A549 (cell line): ENCODE results near the gene NME3. TPM values are rescaled to one million over a fixed set of nuclear protein-coding genes. Genes with fewer than 3 reads are reported as not detected.

ENCODE experiments used
- ATAC-seq, 2 experiments: fragments of 200-7000 bp in 1 of 2; fragments of >200 bp in 1 of 2; cut with Nextera tagmentation in 1 of 2; cut with Tn5 transposase in 1 of 2; 3 replicates each; pipeline versions ENCODE4 v1.8.0 to v1.9.1; 2018 to 2020; ENCODE audit warnings: mild to moderate bottlenecking in 1 of 2, moderate library complexity in 1 of 2
- CTCF ChIA-PET: fragments of 300-600 bp; sonication (Branson Sonifier 250); formaldehyde crosslinking; extraction: SDS; loops from one replicate; lab custom pipeline; 2021; ENCODE audit warnings: antibody characterized with exemption, inconsistent platforms; lab: Yijun Ruan, JAX
- POLR2A ChIA-PET: fragments of 350-600 bp; formaldehyde crosslinking; extraction: SDS; loops from one replicate; lab custom pipeline; 2021; ENCODE audit warnings: antibody characterized with exemption, inconsistent platforms; lab: Yijun Ruan, JAX
- DNase-seq, 2 experiments: peaks; one replicate each; pipeline versions ENCODE4 v3.0.0 to v3.0.0-alpha.2; 2011 to 2016; ENCODE audit warnings: low read depth in 1 of 2, low spot score in 1 of 2
- FAIRE-seq: peaks from 2 replicates; lab custom pipeline; 2011; peaks lifted over from hg19 to GRCh38; lab: Jason Lieb, UNC
- H3K27ac ChIP-seq, 2 experiments: fragments of >200 bp; sonication (Bioruptor Twin); formaldehyde crosslinking; 3 replicates each; pipeline ENCODE4 v1.5.1; 2016 to 2017
- H3K4me1 ChIP-seq: fragments of >200 bp; sonication (Bioruptor Twin); formaldehyde crosslinking; 3 replicates; pipeline ENCODE4 v1.6.1; 2016
- H3K4me2 ChIP-seq: fragments of >200 bp; sonication (Bioruptor Twin); formaldehyde crosslinking; 3 replicates; pipeline ENCODE4 v1.6.1; 2016
- H3K4me3 ChIP-seq: fragments of >200 bp; sonication (Bioruptor Twin); formaldehyde crosslinking; 3 replicates; pipeline ENCODE4 v1.5.1; 2016
- H3K9me3 ChIP-seq: fragments of >200 bp; sonication (Bioruptor Twin); formaldehyde crosslinking; 3 replicates; pipeline ENCODE4 v1.6.1; 2016
- BHLHE40 ChIP-seq: IDR thresholded peaks from 2 replicates; pipeline ENCODE4 v1.6.1; 2012; ENCODE audit warnings: low read depth, low read length, inconsistent platforms
- CBX2 ChIP-seq: fragments of 200-600 bp; sonication (generic); IDR thresholded peaks from 2 replicates; pipeline ENCODE4 v1.6.1; 2016; ENCODE audit warnings: low read depth, mild to moderate bottlenecking, borderline replicate concordance
- CHD4 ChIP-seq: fragments of 200-600 bp; sonication (generic); IDR thresholded peaks from 2 replicates; pipeline ENCODE4 v1.6.1; 2016; ENCODE audit warnings: antibody characterized with exemption, mild to moderate bottlenecking, borderline replicate concordance
- EHMT2 ChIP-seq: fragments of 200-600 bp; sonication (generic); IDR thresholded peaks from 2 replicates; pipeline ENCODE4 v1.6.1; 2016; ENCODE audit warnings: antibody characterized with exemption, low read depth, mild to moderate bottlenecking, moderate library complexity
- ESRRA ChIP-seq: fragments of 150-350 bp; IDR thresholded peaks from 2 replicates; pipeline ENCODE4 v1.6.1; 2014; ENCODE audit warnings: mild to moderate bottlenecking, low read length, borderline replicate concordance
- FOSL2 ChIP-seq, 2 experiments: fragments of 450-650 bp in 1 of 2; fragments of >200 bp in 1 of 2; sonication (Bioruptor Twin) in 1 of 2; formaldehyde crosslinking; IDR thresholded peaks; 2 replicates each; pipeline versions ENCODE4 v1.5.0 to v1.6.1; 2016 to 2020; ENCODE audit warnings: mild to moderate bottlenecking in 1 of 2, moderate library complexity in 1 of 2
- GATA3 ChIP-seq: IDR thresholded peaks from 2 replicates; pipeline ENCODE4 v1.6.1; 2012; ENCODE audit warnings: borderline replicate concordance
- HDAC2 ChIP-seq: fragments of 200-600 bp; sonication (generic); IDR thresholded peaks from 2 replicates; pipeline ENCODE4 v1.6.1; 2016
- HOXB5 ChIP-seq: fragments of 250-450 bp; sonication (Bioruptor Pico); IDR thresholded peaks from 2 replicates; pipeline ENCODE4 v1.5.0; 2020; ENCODE audit warnings: mild to moderate bottlenecking, moderate library complexity
- JUN ChIP-seq, 2 experiments: fragments of >200 bp; sonication (Bioruptor Twin); formaldehyde crosslinking; IDR thresholded peaks; 2 replicates in 1 of 2; 3 replicates in 1 of 2; pipeline ENCODE4 v1.6.1; 2016 to 2017
- KDM5A ChIP-seq: fragments of 200-600 bp; sonication (generic); IDR thresholded peaks from 2 replicates; pipeline ENCODE4 v1.6.1; 2016; ENCODE audit warnings: antibody characterized with exemption, mild to moderate bottlenecking
- MYC ChIP-seq: IDR thresholded peaks from 2 replicates; pipeline ENCODE4 v1.6.1; 2012; ENCODE audit warnings: mild to moderate bottlenecking, inconsistent platforms, low read length, improper control_type of control experiment, borderline replicate concordance
- NPAS2 ChIP-seq: fragments of 250-450 bp; sonication (Bioruptor Pico); IDR thresholded peaks from 2 replicates; pipeline ENCODE4 v1.8.0; 2022; ENCODE audit warnings: mild to moderate bottlenecking, moderate library complexity, borderline replicate concordance
- POLR2A ChIP-seq: IDR thresholded peaks from 2 replicates; pipeline ENCODE4 v1.6.1; 2012; ENCODE audit warnings: mild to moderate bottlenecking, low read length
- POLR2AphosphoS2 ChIP-seq: conservative IDR thresholded peaks from 2 replicates; pipeline ENCODE4 v1.6.1; 2012; ENCODE audit warnings: low read length, improper control_type of control experiment, inconsistent platforms
- RAD21 ChIP-seq, 2 experiments: fragments of >200 bp in 1 of 2; sonication (Bioruptor Twin) in 1 of 2; formaldehyde crosslinking in 1 of 2; IDR thresholded peaks in 1 of 2; conservative IDR thresholded peaks in 1 of 2; 2 replicates in 1 of 2; 3 replicates in 1 of 2; pipeline ENCODE4 v1.6.1; 2012 to 2018; ENCODE audit warnings: inconsistent platforms in 1 of 2
- RARB ChIP-seq: fragments of 250-450 bp; sonication (Bioruptor Pico); IDR thresholded peaks from 2 replicates; pipeline ENCODE4 v1.8.0; 2021; ENCODE audit warnings: mild to moderate bottlenecking, moderate library complexity
- ZNF302 ChIP-seq: fragments of 250-450 bp; sonication (Bioruptor Pico); IDR thresholded peaks from 2 replicates; pipeline ENCODE4 v1.9.0; 2021; ENCODE audit warnings: inconsistent platforms, mild to moderate bottlenecking, moderate library complexity
- WGBS: methylation state at CpG from one replicate; pipeline ENCODE4 v1.1.6; 2017; ENCODE audit errors: missing lambda C conversion rate; 5-methylcytosine and 5-hydroxymethylcytosine counted together
- polyA minus RNA-seq: library from RNA; depleted of rRNA, polyadenylated mRNA; stranded (reverse); fragments of >200 nt; gene quantifications from 2 replicates; pipeline ENCODE4 v1.2.3, GENCODE V29; 2011; rRNA and poly(A)+ RNA removed
- polyA plus RNA-seq, 4 experiments: library from polyadenylated mRNA; depleted of rRNA in 3 of 4; stranded (reverse); fragments of >200 nt; fragmentation: RNase III in 1 of 4; extraction: RNeasy Plus Mini Kit Qiagen cat#74134 plus additional on column Dnase treatment in 1 of 4; gene quantifications; 2 replicates in 3 of 4; 3 replicates in 1 of 4; pipeline ENCODE4 v1.2.3, GENCODE V29; 2011 to 2017
- TF ChIP-seq, protein P1 (sequence below): IDR thresholded peaks from 2 replicates; pipeline ENCODE4 v1.6.1; 2012; ENCODE audit warnings: low read depth, borderline replicate concordance
- TF ChIP-seq, protein P2 (sequence below): fragments of 250-450 bp; sonication (Bioruptor Pico); IDR thresholded peaks from 2 replicates; pipeline ENCODE4 v1.5.0; 2020; ENCODE audit warnings: low read depth, mild to moderate bottlenecking, moderate library complexity
- TF ChIP-seq, protein P3 (sequence below): fragments of >200 bp; sonication (Bioruptor Twin); formaldehyde crosslinking; IDR thresholded peaks from 2 replicates; pipeline ENCODE4 v1.6.1; 2016
- TF ChIP-seq, protein P4 (sequence below): fragments of >200 bp; sonication (Bioruptor Twin); formaldehyde crosslinking; IDR thresholded peaks from 3 replicates; pipeline ENCODE4 v1.5.1; 2016
- TF ChIP-seq, protein P5 (sequence below): fragments of 200-600 bp; sonication (generic); IDR thresholded peaks from 2 replicates; pipeline ENCODE4 v1.6.1; 2016; ENCODE audit warnings: antibody characterized with exemption, mild to moderate bottlenecking, moderate library complexity
- TF ChIP-seq, protein P6 (sequence below): IDR thresholded peaks from 2 replicates; pipeline ENCODE4 v1.6.1; 2012

Gene NME3
- polyA plus RNA-seq (2011; rRNA removed) (15.2 and 15.7 TPM in 2 replicates), polyA plus RNA-seq (2017; fragmentation: RNase III; extraction: RNeasy Plus Mini Kit Qiagen cat#74134 plus additional on column Dnase treatment) (46.4 to 59.2 TPM (median 49.9 TPM) in 3 replicates), polyA minus RNA-seq (2.2 and 3.0 TPM in 2 replicates)
- polyA plus RNA-seq (2012; cell fraction: cytosol; rRNA removed), result 64.9 and 82.8 TPM in 2 replicates
- polyA plus RNA-seq (2012; cell fraction: nucleus; rRNA removed), result 175 and 253 TPM in 2 replicates

DNA sequence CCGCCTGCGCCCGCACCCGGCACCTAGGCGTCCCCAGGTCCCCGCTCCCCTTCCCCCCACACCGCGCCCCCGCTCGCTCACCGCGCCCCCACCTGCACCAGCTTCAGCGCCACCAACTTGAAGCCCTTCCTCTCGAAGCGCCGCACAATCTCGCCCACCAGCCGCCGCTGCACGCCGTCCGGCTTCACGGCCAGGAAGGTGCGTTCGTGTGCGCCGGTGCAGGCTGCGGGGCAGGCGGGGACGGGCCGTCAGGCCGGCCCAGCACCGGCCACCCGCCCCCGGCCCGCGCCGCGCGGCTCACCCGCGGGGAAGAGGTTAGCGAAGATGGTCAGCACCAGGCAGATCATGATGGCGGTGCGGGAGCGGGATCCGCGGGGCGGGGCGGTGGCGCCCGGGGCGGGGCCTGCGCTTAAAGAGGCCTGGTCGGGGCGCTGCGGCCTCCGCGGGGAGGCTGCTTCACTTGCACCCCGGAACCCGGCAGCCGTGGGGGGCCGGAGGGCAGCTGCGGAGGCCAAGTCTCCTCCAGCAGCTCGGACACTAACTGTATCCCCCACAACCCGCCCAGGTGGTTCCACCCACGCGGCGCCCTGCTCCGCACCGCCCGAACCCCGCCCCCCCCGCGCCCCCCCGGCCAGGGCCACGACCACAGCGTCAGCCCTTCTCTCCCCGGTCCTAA, at the start of gene NME3:
TSS of gene NME3 (minus strand) at position 356 of the 676 bp plus-strand sequence. CDS start at position 347, 9 bp downstream.
- FAIRE-seq, result no peak
- H3K4me1 ChIP-seq, result peaks cover 21% of the 10 kb centered on the region
- peak; percentile 41 to 52 for ATAC-seq
- peak within 1 kb of the TSS; percentile 95 to 98 for H3K27ac ChIP-seq
- no peaks in the 10 kb centered on the region for H3K9me3 ChIP-seq
- peak; percentile 76 for DNase-seq
- no CpG with 5 or more reads among the region's 79 CpGs for WGBS
- H3K4me3 ChIP-seq, result peak within 1 kb of the TSS; percentile 85
- peak within 1 kb of the TSS; percentile 98 for H3K4me2 ChIP-seq
- ChIA-PET POLR2A (interaction anchor here (1.0 to 6.5 kb wide), 5 partner anchors 11 to 79 kb away, joined by 3 to 46 read pairs (median 3); partner anchors contain the start of genes MAPK8IP3, NUBP2 and SPSB3), CTCF (interaction anchor here (0.6 to 3.5 kb wide), 11 partner anchors 9 to 71 kb away, joined by 3 to 15 read pairs (median 5); partner anchors contain the start of genes MAPK8IP3, NUBP2 and SPSB3)
- TF ChIP-seq ESRRA (no peak), MYC (no peak), CBX2 (no peak), RARB (CRISPR knock-in tag) (no peak), CHD4 (no peak), ZNF302 (CRISPR knock-in tag) (no peak), HOXB5 (CRISPR knock-in tag) (no peak), KDM5A (no peak), POLR2A (peak; percentile 26; the same call in 1 of the 2 replicates), EHMT2 (no peak), BHLHE40 (no peak), GATA3 (no peak), RAD21 (conservative IDR thresholded peaks at IDR 0.05 in 1 of 2, IDR thresholded peaks at IDR 0.05 in 1 of 2) (no peak), FOSL2 (IDR thresholded peaks at IDR 0.05) (no peak), FOSL2 (CRISPR knock-in tag; IDR thresholded peaks at IDR 0.05) (no peak), JUN (IDR thresholded peaks at IDR 0.05) (peak in 1 of 2 experiments; percentile 77; a peak in 3 of 5 replicates), HDAC2 (no peak), NPAS2 (CRISPR knock-in tag) (no peak), POLR2AphosphoS2 (no peak)
- TF ChIP-seq, protein P1, sequence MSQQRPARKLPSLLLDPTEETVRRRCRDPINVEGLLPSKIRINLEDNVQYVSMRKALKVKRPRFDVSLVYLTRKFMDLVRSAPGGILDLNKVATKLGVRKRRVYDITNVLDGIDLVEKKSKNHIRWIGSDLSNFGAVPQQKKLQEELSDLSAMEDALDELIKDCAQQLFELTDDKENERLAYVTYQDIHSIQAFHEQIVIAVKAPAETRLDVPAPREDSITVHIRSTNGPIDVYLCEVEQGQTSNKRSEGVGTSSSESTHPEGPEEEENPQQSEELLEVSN, result no peak
- TF ChIP-seq, protein P2, sequence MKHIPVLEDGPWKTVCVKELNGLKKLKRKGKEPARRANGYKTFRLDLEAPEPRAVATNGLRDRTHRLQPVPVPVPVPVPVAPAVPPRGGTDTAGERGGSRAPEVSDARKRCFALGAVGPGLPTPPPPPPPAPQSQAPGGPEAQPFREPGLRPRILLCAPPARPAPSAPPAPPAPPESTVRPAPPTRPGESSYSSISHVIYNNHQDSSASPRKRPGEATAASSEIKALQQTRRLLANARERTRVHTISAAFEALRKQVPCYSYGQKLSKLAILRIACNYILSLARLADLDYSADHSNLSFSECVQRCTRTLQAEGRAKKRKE, result no peak
- TF ChIP-seq, protein P3, sequence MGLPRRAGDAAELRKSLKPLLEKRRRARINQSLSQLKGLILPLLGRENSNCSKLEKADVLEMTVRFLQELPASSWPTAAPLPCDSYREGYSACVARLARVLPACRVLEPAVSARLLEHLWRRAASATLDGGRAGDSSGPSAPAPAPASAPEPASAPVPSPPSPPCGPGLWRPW, result no peak
- TF ChIP-seq, protein P4, sequence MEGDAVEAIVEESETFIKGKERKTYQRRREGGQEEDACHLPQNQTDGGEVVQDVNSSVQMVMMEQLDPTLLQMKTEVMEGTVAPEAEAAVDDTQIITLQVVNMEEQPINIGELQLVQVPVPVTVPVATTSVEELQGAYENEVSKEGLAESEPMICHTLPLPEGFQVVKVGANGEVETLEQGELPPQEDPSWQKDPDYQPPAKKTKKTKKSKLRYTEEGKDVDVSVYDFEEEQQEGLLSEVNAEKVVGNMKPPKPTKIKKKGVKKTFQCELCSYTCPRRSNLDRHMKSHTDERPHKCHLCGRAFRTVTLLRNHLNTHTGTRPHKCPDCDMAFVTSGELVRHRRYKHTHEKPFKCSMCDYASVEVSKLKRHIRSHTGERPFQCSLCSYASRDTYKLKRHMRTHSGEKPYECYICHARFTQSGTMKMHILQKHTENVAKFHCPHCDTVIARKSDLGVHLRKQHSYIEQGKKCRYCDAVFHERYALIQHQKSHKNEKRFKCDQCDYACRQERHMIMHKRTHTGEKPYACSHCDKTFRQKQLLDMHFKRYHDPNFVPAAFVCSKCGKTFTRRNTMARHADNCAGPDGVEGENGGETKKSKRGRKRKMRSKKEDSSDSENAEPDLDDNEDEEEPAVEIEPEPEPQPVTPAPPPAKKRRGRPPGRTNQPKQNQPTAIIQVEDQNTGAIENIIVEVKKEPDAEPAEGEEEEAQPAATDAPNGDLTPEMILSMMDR, result no peak
- TF ChIP-seq, protein P5, sequence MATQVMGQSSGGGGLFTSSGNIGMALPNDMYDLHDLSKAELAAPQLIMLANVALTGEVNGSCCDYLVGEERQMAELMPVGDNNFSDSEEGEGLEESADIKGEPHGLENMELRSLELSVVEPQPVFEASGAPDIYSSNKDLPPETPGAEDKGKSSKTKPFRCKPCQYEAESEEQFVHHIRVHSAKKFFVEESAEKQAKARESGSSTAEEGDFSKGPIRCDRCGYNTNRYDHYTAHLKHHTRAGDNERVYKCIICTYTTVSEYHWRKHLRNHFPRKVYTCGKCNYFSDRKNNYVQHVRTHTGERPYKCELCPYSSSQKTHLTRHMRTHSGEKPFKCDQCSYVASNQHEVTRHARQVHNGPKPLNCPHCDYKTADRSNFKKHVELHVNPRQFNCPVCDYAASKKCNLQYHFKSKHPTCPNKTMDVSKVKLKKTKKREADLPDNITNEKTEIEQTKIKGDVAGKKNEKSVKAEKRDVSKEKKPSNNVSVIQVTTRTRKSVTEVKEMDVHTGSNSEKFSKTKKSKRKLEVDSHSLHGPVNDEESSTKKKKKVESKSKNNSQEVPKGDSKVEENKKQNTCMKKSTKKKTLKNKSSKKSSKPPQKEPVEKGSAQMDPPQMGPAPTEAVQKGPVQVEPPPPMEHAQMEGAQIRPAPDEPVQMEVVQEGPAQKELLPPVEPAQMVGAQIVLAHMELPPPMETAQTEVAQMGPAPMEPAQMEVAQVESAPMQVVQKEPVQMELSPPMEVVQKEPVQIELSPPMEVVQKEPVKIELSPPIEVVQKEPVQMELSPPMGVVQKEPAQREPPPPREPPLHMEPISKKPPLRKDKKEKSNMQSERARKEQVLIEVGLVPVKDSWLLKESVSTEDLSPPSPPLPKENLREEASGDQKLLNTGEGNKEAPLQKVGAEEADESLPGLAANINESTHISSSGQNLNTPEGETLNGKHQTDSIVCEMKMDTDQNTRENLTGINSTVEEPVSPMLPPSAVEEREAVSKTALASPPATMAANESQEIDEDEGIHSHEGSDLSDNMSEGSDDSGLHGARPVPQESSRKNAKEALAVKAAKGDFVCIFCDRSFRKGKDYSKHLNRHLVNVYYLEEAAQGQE, result no peak
- TF ChIP-seq, protein P6, sequence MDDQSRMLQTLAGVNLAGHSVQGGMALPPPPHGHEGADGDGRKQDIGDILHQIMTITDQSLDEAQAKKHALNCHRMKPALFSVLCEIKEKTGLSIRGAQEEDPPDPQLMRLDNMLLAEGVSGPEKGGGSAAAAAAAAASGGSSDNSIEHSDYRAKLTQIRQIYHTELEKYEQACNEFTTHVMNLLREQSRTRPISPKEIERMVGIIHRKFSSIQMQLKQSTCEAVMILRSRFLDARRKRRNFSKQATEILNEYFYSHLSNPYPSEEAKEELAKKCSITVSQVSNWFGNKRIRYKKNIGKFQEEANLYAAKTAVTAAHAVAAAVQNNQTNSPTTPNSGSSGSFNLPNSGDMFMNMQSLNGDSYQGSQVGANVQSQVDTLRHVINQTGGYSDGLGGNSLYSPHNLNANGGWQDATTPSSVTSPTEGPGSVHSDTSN, result peak; percentile 32; the same call in 1 of the 2 replicates
